Muscle layer of colon (tissue), 2 donors: ENCODE measurements around the gene SLC15A1.

Experiments
- H3K27ac ChIP-seq: one replicate; pipeline ENCODE4 v1.7.0; 2013; ENCODE audit warnings: low read depth, mild to moderate bottlenecking, low read length, moderate library complexity
- H3K27me3 ChIP-seq, 2 donors: one replicate each; pipeline ENCODE4 v1.7.0; 2013; ENCODE audit warnings: low read length in 2 of 2, mild to moderate bottlenecking in 2 of 2; ENCODE audit not compliant: insufficient read depth in 2 of 2, control insufficient read depth in 1 of 2
- H3K36me3 ChIP-seq: one replicate; pipeline ENCODE4 v1.7.0; 2013; ENCODE audit warnings: mild to moderate bottlenecking, low read length; ENCODE audit not compliant: insufficient read depth
- H3K4me1 ChIP-seq: one replicate; pipeline ENCODE4 v1.7.0; 2013; ENCODE audit warnings: mild to moderate bottlenecking, low read length; ENCODE audit not compliant: insufficient read depth
- H3K4me3 ChIP-seq, 2 donors: one replicate each; pipeline ENCODE4 v1.7.0; 2013; ENCODE audit warnings: low read length in 2 of 2, low read depth in 1 of 2, mild to moderate bottlenecking in 1 of 2, moderate library complexity in 1 of 2
- H3K9ac ChIP-seq: one replicate; pipeline ENCODE4 v1.7.0; 2013; ENCODE audit warnings: low read length
- H3K9me3 ChIP-seq: one replicate; pipeline ENCODE4 v1.7.0; 2013; ENCODE audit warnings: mild to moderate bottlenecking, low read length
- donor health status: abdominal sarcoma.
- donor health status: Adenocarcinoma of cecum.

The SLC15A1 gene

GRCh38 chr13:98689347-98689968 lies 63.0 kb downstream of the SLC15A1 start:
- Histone ChIP-seq H3K36me3 (no peaks in the 10 kb centered on the region), H3K4me3 (no peak overlapping the region), H3K27me3 (no peaks in the 10 kb centered on the region), H3K27ac (no peak overlapping the region), H3K9me3 (no peaks in the 10 kb centered on the region), H3K4me1 (no peaks in the 10 kb centered on the region), H3K9ac (no peak overlapping the region)

GRCh38 chr13:98688373-98688772 lies 64.1 kb downstream of the SLC15A1 start:
- H3K9me3 ChIP-seq, result no peaks in the 10 kb centered on the region
- H3K9ac ChIP-seq, result no peak overlapping the region
- H3K36me3 ChIP-seq, result no peaks in the 10 kb centered on the region
- H3K4me3 ChIP-seq, result no peak overlapping the region
- no peaks in the 10 kb centered on the region for H3K4me1 ChIP-seq
- H3K27me3 ChIP-seq, result no peaks in the 10 kb centered on the region
- no peak overlapping the region for H3K27ac ChIP-seq

- no peaks in the 10 kb centered on the region for H3K4me1 ChIP-seq
- no peaks in the 10 kb centered on the region for H3K27me3 ChIP-seq
- no peaks in the 10 kb centered on the region for H3K9me3 ChIP-seq
- H3K4me3 ChIP-seq, result no peak overlapping the region
- no peak overlapping the region for H3K27ac ChIP-seq
- no peaks in the 10 kb centered on the region for H3K36me3 ChIP-seq
- no peak overlapping the region for H3K9ac ChIP-seq
Measured at GRCh38 chr13:98687319-98687718, 65.2 kb downstream of the SLC15A1 start.

GRCh38 chr13:98686270-98686669 lies 66.2 kb downstream of the SLC15A1 start:
- H3K4me1 ChIP-seq, result no peaks in the 10 kb centered on the region
- H3K9me3 ChIP-seq, result no peaks in the 10 kb centered on the region
- no peaks in the 10 kb centered on the region for H3K36me3 ChIP-seq
- no peak overlapping the region for H3K9ac ChIP-seq
- no peak overlapping the region for H3K27ac ChIP-seq
- no peak overlapping the region for H3K4me3 ChIP-seq
- no peaks in the 10 kb centered on the region for H3K27me3 ChIP-seq

GRCh38 chr13:98685146-98685545 lies 67.3 kb downstream of the SLC15A1 start:
- Histone ChIP-seq H3K27ac (no peak overlapping the region), H3K4me3 (no peak overlapping the region), H3K4me1 (no peaks in the 10 kb centered on the region), H3K27me3 (no peaks in the 10 kb centered on the region), H3K9ac (no peak overlapping the region), H3K36me3 (no peaks in the 10 kb centered on the region), H3K9me3 (no peaks in the 10 kb centered on the region)

- Histone ChIP-seq H3K4me1 (no peaks in the 10 kb centered on the region), H3K4me3 (no peak overlapping the region), H3K9me3 (no peaks in the 10 kb centered on the region), H3K27me3 (no peaks in the 10 kb centered on the region), H3K9ac (no peak overlapping the region), H3K36me3 (no peaks in the 10 kb centered on the region), H3K27ac (no peak overlapping the region)
Measured at GRCh38 chr13:98681049-98681448, 71.4 kb downstream of the SLC15A1 start.

GRCh38 chr13:98678741-98679140 lies 73.7 kb downstream of the SLC15A1 start:
- Histone ChIP-seq H3K4me3 (no peak overlapping the region), H3K36me3 (no peaks in the 10 kb centered on the region), H3K27ac (no peak overlapping the region), H3K27me3 (no peaks in the 10 kb centered on the region), H3K9ac (no peak overlapping the region), H3K9me3 (no peaks in the 10 kb centered on the region), H3K4me1 (no peaks in the 10 kb centered on the region)

GRCh38 chr13:98677398-98677797 lies 75.1 kb downstream of the SLC15A1 start:
- no peak overlapping the region for H3K9ac ChIP-seq
- no peak overlapping the region for H3K27ac ChIP-seq
- no peaks in the 10 kb centered on the region for H3K27me3 ChIP-seq
- no peaks in the 10 kb centered on the region for H3K36me3 ChIP-seq
- peaks cover 8% of the 10 kb centered on the region for H3K4me1 ChIP-seq
- no peaks in the 10 kb centered on the region for H3K9me3 ChIP-seq
- H3K4me3 ChIP-seq, result no peak overlapping the region

GRCh38 chr13:98676239-98676638 lies 76.2 kb downstream of the SLC15A1 start:
- no peaks in the 10 kb centered on the region for H3K27me3 ChIP-seq

GRCh38 chr13:98675837-98676236 lies 76.6 kb downstream of the SLC15A1 start:
- peaks cover 8% of the 10 kb centered on the region for H3K4me1 ChIP-seq
- H3K4me3 ChIP-seq, result no peak overlapping the region
- no peaks in the 10 kb centered on the region for H3K27me3 ChIP-seq
- no peaks in the 10 kb centered on the region for H3K9me3 ChIP-seq
- no peak overlapping the region for H3K27ac ChIP-seq
- no peaks in the 10 kb centered on the region for H3K36me3 ChIP-seq
- H3K9ac ChIP-seq, result no peak overlapping the region

More at GRCh38 chr13:98676239-98676638, 76.2 kb downstream of the SLC15A1 start:
- Histone ChIP-seq H3K4me1 (peaks cover 8% of the 10 kb centered on the region), H3K36me3 (no peaks in the 10 kb centered on the region), H3K9ac (no peak overlapping the region), H3K27ac (no peak overlapping the region), H3K4me3 (no peak overlapping the region), H3K9me3 (no peaks in the 10 kb centered on the region)

GRCh38 chr13:98675066-98675465 lies 77.4 kb downstream of the SLC15A1 start:
- H3K4me3 ChIP-seq, result no peak overlapping the region
- no peaks in the 10 kb centered on the region for H3K27me3 ChIP-seq
- no peak overlapping the region for H3K27ac ChIP-seq
- H3K9ac ChIP-seq, result no peak overlapping the region
- H3K9me3 ChIP-seq, result no peaks in the 10 kb centered on the region
- peaks cover 8% of the 10 kb centered on the region for H3K4me1 ChIP-seq
- no peaks in the 10 kb centered on the region for H3K36me3 ChIP-seq

GRCh38 chr13:98672947-98673613 lies 79.4 kb downstream of the SLC15A1 start:
- H3K4me1 ChIP-seq, result peaks cover 8% of the 10 kb centered on the region
- H3K27ac ChIP-seq, result no peak overlapping the region
- H3K27me3 ChIP-seq, result no peaks in the 10 kb centered on the region
- no peaks in the 10 kb centered on the region for H3K9me3 ChIP-seq
- no peak overlapping the region for H3K4me3 ChIP-seq
- no peaks in the 10 kb centered on the region for H3K36me3 ChIP-seq
- no peak overlapping the region for H3K9ac ChIP-seq
